ENCODE measurements around the gene ELK3. TPM values are rescaled to one million over a fixed set of nuclear protein-coding genes. Genes with fewer than 3 reads are reported as not detected.
A peak's percentile ranks its signal among the peaks of the same experiment; 100 is the strongest.

Gene ELK3
- total and polyA plus RNA-seq, 2 of the 13 experiments (the other 11 are each of a cell fraction or from before 2014, with no cell fraction given), result 2.9 to 3.2 TPM

- in situ Hi-C loops (cut with HindIII; ENCODE audit: extremely low pct_ligation_motif_present, low pct_unique_long_range_greater_than_20kb), result loop anchor here (25.0 kb wide), 1 partner anchor 293 kb away; no protein-coding TSS in a partner anchor
- ATAC-seq, result peak; percentile 61
- TF ChIP-seq ZNF747 (CRISPR knock-in tag; IDR thresholded peaks at IDR 0.05; ENCODE audit: borderline replicate concordance) (no peak), HOXA3 (CRISPR knock-in tag; IDR thresholded peaks at IDR 0.05) (peak; percentile 43; the same call in 1 of the 2 replicates), ZNF180 (CRISPR knock-in tag; IDR thresholded peaks at IDR 0.05; ENCODE audit: borderline replicate concordance, low read depth) (no peak), ZNF232 (CRISPR knock-in tag; IDR thresholded peaks at IDR 0.05; ENCODE audit: borderline replicate concordance) (no peak), TEAD3 (CRISPR knock-in tag; optimal IDR thresholded peaks at IDR 0.05; ENCODE audit: borderline replicate concordance) (peak; percentile 67), SOX6 (IDR thresholded peaks at IDR 0.05) (no peak), SOX6 (CRISPR knock-in tag; IDR thresholded peaks at IDR 0.05) (peak; percentile 18; the same call in 1 of the 2 replicates), ZNF34 (CRISPR knock-in tag; IDR thresholded peaks at IDR 0.05; ENCODE audit: borderline replicate concordance) (no peak), SIX4 (CRISPR knock-in tag; IDR thresholded peaks at IDR 0.05) (peak; percentile 88), ARID5B (CRISPR knock-in tag; IDR thresholded peaks at IDR 0.05) (peak; percentile 57), ZBTB33 (CRISPR knock-in tag; IDR thresholded peaks at IDR 0.05) (peak; percentile 86), EP300 (IDR thresholded peaks at IDR 0.05; ENCODE audit: low read depth in 2 of 2, low read length in 2 of 2) (peak in 1 of 2 experiments; percentile 19; a peak in 1 of 4 replicates), EP300 (CRISPR knock-in tag; IDR thresholded peaks at IDR 0.05; ENCODE audit: borderline replicate concordance) (no peak), TRAFD1 (CRISPR knock-in tag; IDR thresholded peaks at IDR 0.05; ENCODE audit: borderline replicate concordance) (no peak), GATAD2A (CRISPR knock-in tag; IDR thresholded peaks at IDR 0.05) (0 out of 2 replicates have a peak, but pooled peaks have one; percentile 12), NFRKB (IDR thresholded peaks at IDR 0.05) (no peak), FOXJ3 (CRISPR knock-in tag; IDR thresholded peaks at IDR 0.05; ENCODE audit: borderline replicate concordance) (peak; percentile 39; the same call in 1 of the 2 replicates), SIX1 (CRISPR knock-in tag; IDR thresholded peaks at IDR 0.05; ENCODE audit: borderline replicate concordance) (peak; percentile 91)
These were observed 25.0 kb downstream of the ELK3 start for GRCh38 chr12:96218989-96219678.

More at GRCh38 chr12:96218989-96219678, 25.0 kb downstream of the ELK3 start:
- H3K79me2 ChIP-seq (ENCODE audit: insufficient read depth, low read length), result no peaks in the 10 kb centered on the region
- peak overlapping the region; percentile 69 for H3K4me2 ChIP-seq (ENCODE audit: low read depth, low read length)
- no peaks in the 10 kb centered on the region for H3K36me3 ChIP-seq (replicated peaks in 1 of 2; ENCODE audit: control insufficient read depth in 1 of 2, insufficient read depth in 2 of 2, low read length in 2 of 2)
- H3K9me3 ChIP-seq (ENCODE audit: low read length), result no peaks in the 10 kb centered on the region
- FAIRE-seq, result peak; percentile 44
- H3K4me1 ChIP-seq (ENCODE audit: insufficient read depth, low read length), result peaks cover 66% of the 10 kb centered on the region
- peak overlapping the region; percentile 44 for H3K9ac ChIP-seq (ENCODE audit: insufficient read depth, low read depth, low read length)
- intact Hi-C loops (cut with micrococcal nuclease; ENCODE audit: unreplicated experiment), result loop anchor here (5.0 to 10.0 kb wide), 3 partner anchors 46 to 283 kb away; no protein-coding TSS in a partner anchor
- H3K27me3 ChIP-seq (ENCODE audit: control insufficient read depth in 1 of 2, insufficient read depth in 2 of 2, low read length in 2 of 2), result no peaks in the 10 kb centered on the region
- BruUV-seq (replicated peaks), result no TSS peak
- H4K20me1 ChIP-seq (ENCODE audit: insufficient read depth, low read length), result no peaks in the 10 kb centered on the region
- H3K27ac ChIP-seq (ENCODE audit: extremely low read length, insufficient read depth, low read length), result peak overlapping the region; percentile 60
- CTCF ChIA-PET (ENCODE audit: low intra/inter-chr PET ratio, low total read pairs), result no interaction called here
- DNase-seq (ENCODE audit: low spot score), result peak; percentile 69
- peak overlapping the region; percentile 19 to 47 (median 29); a peak in 4 of 6 replicates for H3K4me3 ChIP-seq (replicated peaks in 1 of 3; ENCODE audit: insufficient read depth in 1 of 3, low read depth in 2 of 3, low read length in 3 of 3)
- H2AFZ ChIP-seq (ENCODE audit: low read length), result no peak overlapping the region
- WGBS (ENCODE audit: low lambda C conversion rate), result 24% methylated on average over 11 of the region's 11 CpGs
- POLR2A ChIA-PET, result no interaction called here

Measured in HepG2 (cell line).